HEK293 (cell line): Measurements from ENCODE around the gene SPRR4.

Experiments used
- KLF16 ChIP-seq: fragments of 450-650 bp; formaldehyde crosslinking; IDR thresholded peaks from 2 replicates; pipeline ENCODE4 v1.5.1; 2017; ENCODE audit warnings: missing biosample characterization, missing genetic modification characterization
- SETDB1 ChIP-seq: IDR thresholded peaks from one replicate; pipeline ENCODE4 v1.6.1; 2017; ENCODE audit warnings: mild to moderate bottlenecking, low read length, moderate library complexity, mixed read lengths; ENCODE audit not compliant: insufficient read length
- ZBTB20 ChIP-seq: fragments of 450-650 bp; formaldehyde crosslinking; IDR thresholded peaks from 2 replicates; pipeline ENCODE4 v1.5.1; 2016; ENCODE audit warnings: missing biosample characterization, missing genetic modification characterization
- ZNF274 ChIP-seq, 2 experiments: fragments of 200-500 bp in 1 of 2; fragments of 450-650 bp in 1 of 2; sonication (Bioruptor generic) in 1 of 2; formaldehyde crosslinking in 1 of 2; IDR thresholded peaks; 2 replicates each; pipeline versions ENCODE4 v1.5.1 to v1.6.1; 2014 to 2016; ENCODE audit warnings: borderline replicate concordance in 1 of 2, inconsistent platforms in 1 of 2, low read length in 1 of 2, missing biosample characterization in 1 of 2, missing genetic modification characterization in 1 of 2
- ZNF571 ChIP-seq: fragments of 450-650 bp; formaldehyde crosslinking; IDR thresholded peaks from 2 replicates; pipeline ENCODE4 v1.5.0; 2017; ENCODE audit warnings: missing biosample characterization, missing genetic modification characterization
- TF ChIP-seq, protein P1 (sequence below): fragments of 450-650 bp; formaldehyde crosslinking; IDR thresholded peaks from 2 replicates; pipeline ENCODE4 v1.5.1; 2016; ENCODE audit warnings: missing biosample characterization, missing genetic modification characterization
- TF ChIP-seq, protein P2 (sequence below): fragments of 450-650 bp; formaldehyde crosslinking; IDR thresholded peaks from 2 replicates; pipeline ENCODE4 v1.5.1; 2016; ENCODE audit warnings: missing biosample characterization, missing genetic modification characterization
- TF ChIP-seq, protein P3 (sequence below): fragments of 450-650 bp; formaldehyde crosslinking; IDR thresholded peaks from 2 replicates; pipeline ENCODE4 v1.5.1; 2017; ENCODE audit warnings: missing biosample characterization, missing genetic modification characterization

DNA sequence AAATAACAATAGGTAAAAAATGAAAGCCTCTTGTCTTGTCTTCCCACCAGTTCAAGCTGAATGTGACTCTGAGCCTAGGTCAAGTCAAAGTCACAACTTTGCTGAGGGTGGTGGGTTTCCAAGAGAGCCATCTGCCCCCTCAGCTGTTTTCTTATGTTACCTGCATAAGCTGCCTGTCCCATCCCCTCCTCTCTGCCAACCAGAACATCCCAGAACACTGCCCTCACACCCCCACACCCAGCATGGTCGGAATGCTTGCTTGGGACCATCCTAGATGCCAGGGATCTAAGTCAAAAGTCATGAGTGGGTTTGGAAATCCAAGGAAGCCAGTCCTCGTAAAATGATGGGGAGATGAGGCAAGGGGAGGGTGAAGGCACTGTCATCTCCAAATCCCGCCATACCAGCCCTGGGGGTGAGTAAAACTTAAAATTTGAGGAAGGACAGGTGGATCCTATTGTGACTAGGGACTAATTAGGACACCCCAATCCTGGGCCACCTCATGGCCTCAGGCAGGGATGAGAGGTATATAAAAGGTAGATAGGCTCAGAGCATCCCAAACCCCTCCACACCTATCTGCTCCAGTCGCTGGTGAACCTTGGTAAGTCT lies 23.7 kb upstream of the SPRR4 start, which contains the start of gene SPRR5:
- TF ChIP-seq ZNF274 (IDR thresholded peaks at IDR 0.05; ENCODE audit: low read length) = no peak
- no peak for TF ChIP-seq ZNF274 (tag by site-specific recombination; IDR thresholded peaks at IDR 0.05; ENCODE audit: borderline replicate concordance)
- TF ChIP-seq ZBTB20 = no peak
- TF ChIP-seq KLF16 (tag by site-specific recombination) = no peak
- TF ChIP-seq, protein P1, sequence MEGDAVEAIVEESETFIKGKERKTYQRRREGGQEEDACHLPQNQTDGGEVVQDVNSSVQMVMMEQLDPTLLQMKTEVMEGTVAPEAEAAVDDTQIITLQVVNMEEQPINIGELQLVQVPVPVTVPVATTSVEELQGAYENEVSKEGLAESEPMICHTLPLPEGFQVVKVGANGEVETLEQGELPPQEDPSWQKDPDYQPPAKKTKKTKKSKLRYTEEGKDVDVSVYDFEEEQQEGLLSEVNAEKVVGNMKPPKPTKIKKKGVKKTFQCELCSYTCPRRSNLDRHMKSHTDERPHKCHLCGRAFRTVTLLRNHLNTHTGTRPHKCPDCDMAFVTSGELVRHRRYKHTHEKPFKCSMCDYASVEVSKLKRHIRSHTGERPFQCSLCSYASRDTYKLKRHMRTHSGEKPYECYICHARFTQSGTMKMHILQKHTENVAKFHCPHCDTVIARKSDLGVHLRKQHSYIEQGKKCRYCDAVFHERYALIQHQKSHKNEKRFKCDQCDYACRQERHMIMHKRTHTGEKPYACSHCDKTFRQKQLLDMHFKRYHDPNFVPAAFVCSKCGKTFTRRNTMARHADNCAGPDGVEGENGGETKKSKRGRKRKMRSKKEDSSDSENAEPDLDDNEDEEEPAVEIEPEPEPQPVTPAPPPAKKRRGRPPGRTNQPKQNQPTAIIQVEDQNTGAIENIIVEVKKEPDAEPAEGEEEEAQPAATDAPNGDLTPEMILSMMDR (tag by site-specific recombination) = no peak
- TF ChIP-seq, protein P2, sequence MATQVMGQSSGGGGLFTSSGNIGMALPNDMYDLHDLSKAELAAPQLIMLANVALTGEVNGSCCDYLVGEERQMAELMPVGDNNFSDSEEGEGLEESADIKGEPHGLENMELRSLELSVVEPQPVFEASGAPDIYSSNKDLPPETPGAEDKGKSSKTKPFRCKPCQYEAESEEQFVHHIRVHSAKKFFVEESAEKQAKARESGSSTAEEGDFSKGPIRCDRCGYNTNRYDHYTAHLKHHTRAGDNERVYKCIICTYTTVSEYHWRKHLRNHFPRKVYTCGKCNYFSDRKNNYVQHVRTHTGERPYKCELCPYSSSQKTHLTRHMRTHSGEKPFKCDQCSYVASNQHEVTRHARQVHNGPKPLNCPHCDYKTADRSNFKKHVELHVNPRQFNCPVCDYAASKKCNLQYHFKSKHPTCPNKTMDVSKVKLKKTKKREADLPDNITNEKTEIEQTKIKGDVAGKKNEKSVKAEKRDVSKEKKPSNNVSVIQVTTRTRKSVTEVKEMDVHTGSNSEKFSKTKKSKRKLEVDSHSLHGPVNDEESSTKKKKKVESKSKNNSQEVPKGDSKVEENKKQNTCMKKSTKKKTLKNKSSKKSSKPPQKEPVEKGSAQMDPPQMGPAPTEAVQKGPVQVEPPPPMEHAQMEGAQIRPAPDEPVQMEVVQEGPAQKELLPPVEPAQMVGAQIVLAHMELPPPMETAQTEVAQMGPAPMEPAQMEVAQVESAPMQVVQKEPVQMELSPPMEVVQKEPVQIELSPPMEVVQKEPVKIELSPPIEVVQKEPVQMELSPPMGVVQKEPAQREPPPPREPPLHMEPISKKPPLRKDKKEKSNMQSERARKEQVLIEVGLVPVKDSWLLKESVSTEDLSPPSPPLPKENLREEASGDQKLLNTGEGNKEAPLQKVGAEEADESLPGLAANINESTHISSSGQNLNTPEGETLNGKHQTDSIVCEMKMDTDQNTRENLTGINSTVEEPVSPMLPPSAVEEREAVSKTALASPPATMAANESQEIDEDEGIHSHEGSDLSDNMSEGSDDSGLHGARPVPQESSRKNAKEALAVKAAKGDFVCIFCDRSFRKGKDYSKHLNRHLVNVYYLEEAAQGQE = no peak
- TF ChIP-seq, protein P3, sequence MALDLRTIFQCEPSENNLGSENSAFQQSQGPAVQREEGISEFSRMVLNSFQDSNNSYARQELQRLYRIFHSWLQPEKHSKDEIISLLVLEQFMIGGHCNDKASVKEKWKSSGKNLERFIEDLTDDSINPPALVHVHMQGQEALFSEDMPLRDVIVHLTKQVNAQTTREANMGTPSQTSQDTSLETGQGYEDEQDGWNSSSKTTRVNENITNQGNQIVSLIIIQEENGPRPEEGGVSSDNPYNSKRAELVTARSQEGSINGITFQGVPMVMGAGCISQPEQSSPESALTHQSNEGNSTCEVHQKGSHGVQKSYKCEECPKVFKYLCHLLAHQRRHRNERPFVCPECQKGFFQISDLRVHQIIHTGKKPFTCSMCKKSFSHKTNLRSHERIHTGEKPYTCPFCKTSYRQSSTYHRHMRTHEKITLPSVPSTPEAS (tag by site-specific recombination) = no peak
- no peak for TF ChIP-seq SETDB1
- no peak for TF ChIP-seq ZNF571 (tag by site-specific recombination)
